Renal pelvis (tissue), 4 donors: ENCODE data around the gene ATP6V1C2. TPM values are rescaled to one million over a fixed set of nuclear protein-coding genes. Genes with fewer than 3 reads are reported as not detected.
"Not testable (repeated sequence)": the region's sequence is repeated elsewhere in the genome, so short reads cannot be mapped to it uniquely, and the experiment has no call there.

Experiments
- DNase-seq: peaks from one replicate; pipeline ENCODE4 v3.0.0-alpha.2; 2013
- polyA plus RNA-seq, 3 donors: library from polyadenylated mRNA; unstranded; fragments of 120-200 nt; gene quantifications; one replicate each; pipeline ENCODE4 v1.2.1, GENCODE V29; 2013; ENCODE audit not compliant: insufficient read length in 3 of 3

ATP6V1C2 gene
- polyA plus RNA-seq, 3 donors, result 4.6 to 10.7 (median 6.7) TPM

- DNase-seq, result no peak
Observed at GRCh38 chr2:10784719-10785118, 63.3 kb downstream of the ATP6V1C2 start.

DNA sequence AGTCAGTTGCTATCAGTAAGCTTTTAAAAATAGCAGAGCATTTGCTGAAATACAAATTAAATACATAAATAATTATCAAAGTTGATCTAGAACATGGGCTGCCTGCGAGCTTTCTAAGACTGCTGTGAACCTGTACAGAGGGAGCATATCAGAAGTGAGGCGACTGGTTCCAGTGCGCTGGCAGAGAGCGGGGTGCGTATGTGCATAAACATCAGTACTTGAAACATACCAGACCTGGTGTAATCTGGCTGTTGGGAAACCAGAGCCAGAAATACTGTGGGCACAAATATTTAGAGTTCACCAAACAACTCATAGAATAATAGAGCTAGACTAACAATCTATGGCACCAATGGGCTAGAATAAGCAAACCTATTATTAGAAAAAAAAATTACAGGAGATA, 63.8 kb downstream of the ATP6V1C2 start:
- no peak for DNase-seq

DNA sequence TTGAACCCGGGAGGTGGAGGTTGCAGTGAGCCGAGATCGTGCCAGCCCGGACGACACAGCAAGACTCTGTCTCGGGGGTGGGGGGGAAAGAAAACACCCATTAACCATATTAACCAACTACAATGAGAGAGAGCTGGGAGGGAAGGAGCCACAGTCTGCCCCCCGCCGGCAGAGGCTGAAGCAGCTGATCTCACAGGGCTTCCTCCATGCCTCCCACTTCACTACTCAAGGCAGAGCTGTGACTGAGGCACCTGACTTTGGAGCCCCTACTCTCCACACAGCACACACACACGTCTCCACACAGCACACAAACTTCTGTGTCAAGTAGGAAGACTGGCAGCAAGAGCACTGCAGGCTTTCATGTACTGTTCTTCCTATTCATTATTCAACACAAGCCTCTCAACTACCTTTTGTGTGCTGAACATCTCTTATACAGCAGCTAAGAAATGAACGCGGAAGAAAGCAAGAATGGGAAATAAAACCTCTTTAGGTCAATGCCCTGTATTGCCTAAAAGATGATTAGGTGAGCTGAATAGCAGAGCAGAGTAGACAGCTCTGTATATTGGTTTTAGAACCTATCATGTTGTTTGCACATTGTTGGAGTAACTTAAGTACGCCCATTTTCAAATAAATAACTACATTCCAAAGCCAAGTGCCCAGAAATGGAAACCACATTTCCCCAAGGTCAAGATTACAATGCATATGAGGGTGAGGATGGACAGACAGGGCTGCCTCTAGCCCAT, 65.0 kb downstream of the ATP6V1C2 start:
- DNase-seq, result no peak

GRCh38 chr2:10787176-10787968, 65.9 kb downstream of the ATP6V1C2 start:
- DNase-seq, result no peak

DNA sequence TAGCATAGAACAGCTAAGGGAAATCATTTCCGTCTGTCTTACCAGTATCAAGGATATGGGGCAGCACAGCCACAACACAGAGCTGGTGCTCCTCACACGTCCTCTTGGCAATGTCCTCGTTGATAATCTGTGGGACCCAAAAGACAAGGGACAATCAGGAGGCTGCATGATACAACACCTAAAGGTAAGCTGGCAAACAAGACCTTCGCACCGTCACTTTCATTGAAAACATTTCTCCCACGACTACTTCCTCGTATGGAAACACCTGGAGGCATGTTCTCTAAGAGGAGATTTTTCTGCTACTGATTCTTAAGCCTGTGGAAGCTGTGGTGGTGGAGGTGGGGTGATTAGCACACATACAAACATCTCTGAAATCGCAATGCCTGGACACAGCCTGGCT, 67.4 kb downstream of the ATP6V1C2 start:
- no peak for DNase-seq

GRCh38 chr2:10790228-10790973, 69.0 kb downstream of the ATP6V1C2 start:
- DNase-seq, result no peak

DNA sequence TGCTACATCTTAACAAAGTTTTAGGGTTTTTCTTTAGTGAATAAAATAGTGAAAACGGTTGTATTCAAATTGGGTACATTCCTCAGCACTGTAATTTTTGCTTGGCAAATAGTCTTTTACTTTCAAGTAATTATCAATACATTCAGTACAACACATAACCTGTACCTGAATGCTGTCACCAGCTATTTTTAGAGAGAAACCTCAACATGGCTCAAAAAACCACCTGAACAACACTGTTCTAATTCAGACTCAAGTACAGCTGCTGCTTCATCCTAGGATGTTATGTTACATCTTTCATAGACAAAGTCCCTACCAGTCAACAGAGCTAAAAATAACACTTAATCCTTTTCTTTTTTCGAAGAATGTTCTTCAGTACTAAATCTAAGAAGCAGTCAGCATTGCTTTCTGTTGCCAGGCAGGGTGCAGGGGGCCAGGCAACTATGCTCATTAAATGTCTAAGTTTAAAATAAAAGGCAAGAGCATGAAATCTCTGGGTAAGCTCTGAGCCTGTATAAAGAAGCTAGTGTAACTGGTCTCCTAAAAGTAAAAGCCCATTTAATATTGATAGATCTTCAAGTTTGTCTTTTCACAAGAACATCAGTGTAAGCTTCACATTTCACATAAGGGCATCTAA, 70.7 kb downstream of the ATP6V1C2 start:
- DNase-seq, result no peak

- no peak for DNase-seq
Observed at GRCh38 chr2:10792660-10793400, 71.4 kb downstream of the ATP6V1C2 start.

GRCh38 chr2:10793816-10794215, 72.4 kb downstream of the ATP6V1C2 start:
- no peak for DNase-seq

- no peak for DNase-seq
Observed at GRCh38 chr2:10794876-10795275, 73.4 kb downstream of the ATP6V1C2 start.

DNA sequence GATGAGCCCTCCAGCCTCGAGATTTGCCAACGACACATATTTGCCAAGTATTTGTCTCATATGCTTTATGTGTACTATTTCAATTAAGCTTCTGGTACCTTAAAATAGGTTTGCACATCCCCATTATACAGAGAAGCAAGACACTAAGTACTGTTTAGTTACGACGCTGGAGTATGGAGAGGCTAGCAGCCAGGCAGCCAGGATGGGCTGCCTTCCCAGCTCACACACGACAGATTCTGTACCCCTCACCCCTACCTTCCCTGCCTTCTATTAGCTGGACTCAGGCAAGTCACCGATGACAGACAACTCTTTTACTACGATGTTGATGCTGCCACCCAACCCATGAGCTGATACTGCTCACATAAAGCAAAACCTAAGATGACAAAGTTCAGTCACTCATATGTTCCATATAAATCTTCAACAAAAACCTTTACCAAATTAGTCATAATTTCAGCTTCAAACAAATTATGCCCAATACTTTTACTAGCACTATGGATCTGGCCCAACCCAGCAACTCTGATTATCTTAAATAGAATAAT, 74.1 kb downstream of the ATP6V1C2 start:
- no peak for DNase-seq

GRCh38 chr2:10796703-10797102, 75.3 kb downstream of the ATP6V1C2 start:
- DNase-seq, result no peak

DNA sequence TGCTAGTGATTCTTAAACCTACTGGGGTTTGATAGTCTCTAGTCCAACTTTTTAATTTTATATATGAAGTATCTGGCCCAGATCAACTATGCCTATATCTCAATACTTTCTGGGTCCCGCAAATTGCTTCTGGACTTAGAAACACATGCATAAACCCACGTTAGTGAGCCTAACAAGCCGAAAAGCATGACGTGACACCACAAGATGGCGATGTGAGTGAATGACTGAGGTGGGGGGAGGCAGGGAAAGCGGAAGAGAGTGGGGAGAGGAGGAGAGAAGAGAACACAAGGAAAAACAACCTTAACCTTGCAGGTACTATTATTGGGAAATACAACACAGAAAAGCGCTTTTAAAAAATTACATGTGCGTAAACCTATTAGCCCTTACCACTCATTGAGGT, 77.4 kb downstream of the ATP6V1C2 start:
- no peak for DNase-seq

- DNase-seq, result no peak
Observed at GRCh38 chr2:10800163-10800562, 78.7 kb downstream of the ATP6V1C2 start.

DNA sequence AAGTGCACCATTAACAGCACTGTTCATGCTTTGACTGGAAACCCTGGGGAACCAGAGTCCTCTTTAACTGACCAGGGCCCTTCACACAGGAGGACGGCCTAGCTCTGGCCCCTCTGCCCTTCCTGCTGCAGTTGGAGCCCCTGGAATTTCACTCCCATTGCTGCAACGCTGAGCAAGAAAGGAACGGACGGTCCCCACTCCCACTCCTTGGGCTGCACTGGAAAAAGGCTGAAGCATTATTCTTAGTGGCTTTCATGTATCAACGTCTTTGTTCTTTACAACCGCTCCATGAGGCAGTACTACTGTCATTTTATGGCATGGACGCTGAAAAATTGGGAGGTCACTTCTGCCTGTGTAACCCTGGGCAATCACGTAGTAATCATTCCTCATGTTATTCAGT, 81.2 kb downstream of the ATP6V1C2 start:
- DNase-seq, result no peak

DNA sequence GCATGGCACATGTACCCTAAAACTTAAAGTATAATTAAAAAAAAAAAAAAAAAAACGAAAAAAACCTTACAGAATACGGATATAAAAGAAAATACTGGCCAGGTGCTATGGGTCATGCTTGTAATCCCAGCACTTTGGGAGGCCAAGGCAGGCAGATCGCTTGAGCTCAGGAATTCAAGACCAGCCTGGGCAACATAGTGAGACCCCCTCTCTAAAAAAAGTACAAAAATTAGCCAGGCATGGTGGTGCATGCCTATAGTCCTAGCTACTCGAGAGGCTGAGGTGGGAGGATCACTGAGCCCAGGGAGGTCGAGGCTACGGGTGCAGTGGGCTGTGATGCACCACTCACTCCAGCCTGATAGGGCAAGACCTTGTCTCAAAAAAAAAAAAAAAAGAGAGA, 84.6 kb downstream of the ATP6V1C2 start:
- not testable (repeated sequence) for DNase-seq

DNA sequence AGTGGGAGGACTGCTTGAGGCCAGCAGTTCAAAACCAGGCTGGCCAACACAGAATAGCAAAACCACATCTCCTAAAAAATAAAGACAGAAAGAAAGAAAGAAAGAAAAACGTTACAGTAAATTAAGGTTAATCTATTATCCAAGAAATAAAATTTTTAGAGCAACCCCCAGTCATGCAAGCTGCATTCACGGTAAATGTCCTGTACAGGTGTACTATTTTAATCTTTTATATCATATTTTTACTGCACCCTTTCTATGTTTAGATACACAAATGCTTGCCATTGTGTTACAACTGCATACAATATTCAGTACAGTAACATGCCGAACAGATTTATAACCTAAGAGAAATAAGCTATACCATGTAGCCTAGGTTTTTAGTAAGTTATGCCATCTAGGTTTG, 85.1 kb downstream of the ATP6V1C2 start:
- no peak for DNase-seq

- no peak for DNase-seq
Observed at GRCh38 chr2:10810202-10811161, 89.1 kb downstream of the ATP6V1C2 start.

GRCh38 chr2:10811517-10811916, 90.1 kb downstream of the ATP6V1C2 start:
- DNase-seq, result no peak
